Trophoblast cell (in vitro differentiated cells and primary cell): ENCODE data around the gene CLEC4M.

ENCODE experiments used
- DNase-seq, 2 donors: peaks; one replicate each; pipeline ENCODE4 v3.0.0-alpha.2; 2016
- H2AFZ ChIP-seq: 2 replicates; pipeline ENCODE4 v1.6.1; 2013; ENCODE audit warnings: low read length, moderate library complexity, mild to moderate bottlenecking; ENCODE audit not compliant: insufficient read depth, poor library complexity
- H2AK5ac ChIP-seq: 2 replicates; pipeline ENCODE4 v1.6.1; 2013; ENCODE audit warnings: mild to moderate bottlenecking, low read length
- H2BK120ac ChIP-seq: 2 replicates; pipeline ENCODE4 v1.6.1; 2013; ENCODE audit warnings: low read length, mild to moderate bottlenecking, moderate library complexity; ENCODE audit not compliant: insufficient read depth, poor library complexity
- H2BK12ac ChIP-seq: 2 replicates; pipeline ENCODE4 v1.6.1; 2013; ENCODE audit warnings: mild to moderate bottlenecking, low read length, moderate library complexity
- H2BK5ac ChIP-seq: 2 replicates; pipeline ENCODE4 v1.6.1; 2013; ENCODE audit warnings: low read length, low read depth, moderate library complexity, mild to moderate bottlenecking; ENCODE audit not compliant: poor library complexity
- H3K14ac ChIP-seq: 2 replicates; pipeline ENCODE4 v1.6.1; 2013; ENCODE audit warnings: mild to moderate bottlenecking, low read length
- H3K18ac ChIP-seq: 2 replicates; pipeline ENCODE4 v1.6.1; 2013; ENCODE audit warnings: mild to moderate bottlenecking, low read length
- H3K23ac ChIP-seq: 2 replicates; pipeline ENCODE4 v1.6.1; 2013; ENCODE audit warnings: low read length
- H3K27ac ChIP-seq: 2 replicates; pipeline ENCODE4 v1.5.1; 2013; ENCODE audit warnings: low read depth, mild to moderate bottlenecking, inconsistent platforms, low read length, moderate library complexity
- H3K27me3 ChIP-seq: 2 replicates; pipeline ENCODE4 v1.6.1; 2013; ENCODE audit warnings: inconsistent platforms, mild to moderate bottlenecking, low read length, moderate library complexity; ENCODE audit not compliant: insufficient read depth
- H3K36me3 ChIP-seq, 2 experiments: 1 replicate in 1 of 2; 2 replicates in 1 of 2; pipeline ENCODE4 v1.6.1; 2013; ENCODE audit warnings: low read length in 2 of 2, mild to moderate bottlenecking in 2 of 2, moderate library complexity in 1 of 2; ENCODE audit not compliant: insufficient read depth in 2 of 2, control insufficient read depth in 1 of 2
- H3K4ac ChIP-seq: 2 replicates; pipeline ENCODE4 v1.6.1; 2013; ENCODE audit warnings: low read depth, mild to moderate bottlenecking, low read length, moderate library complexity
- H3K4me1 ChIP-seq, 2 experiments: 1 replicate in 1 of 2; 2 replicates in 1 of 2; pipeline ENCODE4 v1.6.1; 2013; ENCODE audit warnings: low read length in 2 of 2, mild to moderate bottlenecking in 2 of 2, moderate library complexity in 1 of 2; ENCODE audit not compliant: insufficient read depth in 2 of 2, control insufficient read depth in 1 of 2
- H3K4me2 ChIP-seq: 2 replicates; pipeline ENCODE4 v1.6.1; 2013; ENCODE audit warnings: inconsistent platforms, mild to moderate bottlenecking, low read length, moderate library complexity
- H3K4me3 ChIP-seq: 2 replicates; pipeline ENCODE4 v1.5.1; 2013; ENCODE audit warnings: mild to moderate bottlenecking, low read depth, low read length, inconsistent platforms
- H3K79me1 ChIP-seq: one replicate; pipeline ENCODE4 v1.6.1; 2013; ENCODE audit warnings: low read length
- H3K79me2 ChIP-seq: 2 replicates; pipeline ENCODE4 v1.6.1; 2013; ENCODE audit warnings: low read length, mild to moderate bottlenecking; ENCODE audit not compliant: control insufficient read depth, insufficient read depth, poor library complexity
- H3K9ac ChIP-seq: 2 replicates; pipeline ENCODE4 v1.6.1; 2013; ENCODE audit warnings: mild to moderate bottlenecking, low read length
- H3K9me3 ChIP-seq: 2 replicates; pipeline ENCODE4 v1.6.1; 2013; ENCODE audit warnings: low read depth, mild to moderate bottlenecking, control low read depth, inconsistent platforms, low read length; ENCODE audit not compliant: insufficient read depth
- H4K12ac ChIP-seq: 2 replicates; pipeline ENCODE4 v1.6.1; 2013; ENCODE audit warnings: low read depth, mild to moderate bottlenecking, low read length, moderate library complexity
- H4K8ac ChIP-seq: 2 replicates; pipeline ENCODE4 v1.6.1; 2013; ENCODE audit warnings: low read depth, mild to moderate bottlenecking, low read length, moderate library complexity
- H4K91ac ChIP-seq: one replicate; pipeline ENCODE4 v1.6.1; 2013; ENCODE audit warnings: low read depth, mild to moderate bottlenecking, low read length, moderate library complexity
- WGBS: extraction: QIAGEN DNeasy Blood & Tissue Kit; methylation state at CpG from one replicate; pipeline ENCODE4 v1.1.7; 2013; ENCODE audit warnings: missing lambda C conversion rate; ENCODE audit not compliant: insufficient read length, insufficient coverage; ENCODE audit errors: extremely low coverage; 5-methylcytosine and 5-hydroxymethylcytosine counted together

CLEC4M gene

DNA sequence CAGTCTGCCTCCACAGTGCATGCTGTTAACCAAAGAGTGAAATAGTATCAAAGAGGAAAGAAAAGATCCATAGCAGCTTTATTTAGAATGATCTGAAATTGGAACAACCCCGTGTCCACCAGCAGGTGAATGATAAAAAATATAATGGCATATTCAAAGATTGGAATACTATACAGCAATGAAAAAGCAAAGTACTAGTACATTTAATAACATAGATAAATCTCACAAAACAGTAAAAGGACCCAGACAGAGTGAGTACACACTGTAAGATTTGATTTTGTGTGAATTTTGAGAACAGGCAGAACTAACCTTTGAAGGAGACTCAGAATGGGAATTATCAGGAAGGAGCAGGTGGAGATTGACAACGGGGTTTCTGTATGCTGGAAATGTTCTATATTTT is 14.9 kb upstream of the CLEC4M start:
- H3K18ac ChIP-seq = no peak overlapping the region
- H4K12ac ChIP-seq = no peak overlapping the region
- H3K4me3 ChIP-seq = no peak overlapping the region
- H3K4me1 ChIP-seq = no peaks in the 10 kb centered on the region
- H3K79me1 ChIP-seq = no peaks in the 10 kb centered on the region
- no peak overlapping the region for H2BK5ac ChIP-seq
- H2AFZ ChIP-seq = no peak overlapping the region
- no peak overlapping the region for H4K91ac ChIP-seq
- DNase-seq = no peak
- no peak overlapping the region for H3K4ac ChIP-seq
- WGBS = no CpG with 5 or more reads among the region's 2 CpGs
- no peak overlapping the region for H2AK5ac ChIP-seq
- no peaks in the 10 kb centered on the region for H3K36me3 ChIP-seq
- no peak overlapping the region for H2BK120ac ChIP-seq
- no peak overlapping the region for H3K4me2 ChIP-seq
- no peaks in the 10 kb centered on the region for H3K27me3 ChIP-seq
- H4K8ac ChIP-seq = no peak overlapping the region
- no peak overlapping the region for H3K14ac ChIP-seq
- no peak overlapping the region for H3K27ac ChIP-seq
- no peaks in the 10 kb centered on the region for H3K9me3 ChIP-seq
- H3K23ac ChIP-seq = no peak overlapping the region
- H3K9ac ChIP-seq = no peak overlapping the region
- no peaks in the 10 kb centered on the region for H3K79me2 ChIP-seq
- H2BK12ac ChIP-seq = no peak overlapping the region

DNA sequence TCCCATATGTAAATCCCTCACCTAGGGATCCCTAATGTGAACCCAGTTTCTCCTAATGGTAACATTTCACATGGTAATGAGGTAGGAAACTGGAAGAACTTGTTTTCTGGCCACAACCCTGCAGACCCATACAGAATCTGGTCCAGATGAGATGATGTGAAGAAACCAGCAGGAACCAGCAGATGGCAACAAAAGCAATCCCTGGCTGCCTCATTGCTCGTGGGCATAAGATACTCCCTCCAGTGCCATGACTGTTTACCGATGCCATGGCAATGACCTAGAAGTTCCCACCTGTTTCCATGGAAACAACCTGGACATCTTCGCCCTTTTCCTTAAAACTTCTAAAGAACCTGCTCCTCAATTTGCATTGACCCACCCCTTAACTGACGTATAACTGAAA is 14.3 kb upstream of the CLEC4M start:
- no peak overlapping the region for H4K8ac ChIP-seq
- no peak overlapping the region for H3K4me3 ChIP-seq
- no peaks in the 10 kb centered on the region for H3K4me1 ChIP-seq
- H2AFZ ChIP-seq = no peak overlapping the region
- H4K91ac ChIP-seq = no peak overlapping the region
- no peak overlapping the region for H3K9ac ChIP-seq
- H2BK120ac ChIP-seq = no peak overlapping the region
- no peak overlapping the region for H3K4me2 ChIP-seq
- no peak overlapping the region for H3K18ac ChIP-seq
- no peak overlapping the region for H2AK5ac ChIP-seq
- no peaks in the 10 kb centered on the region for H3K27me3 ChIP-seq
- no peak overlapping the region for H3K23ac ChIP-seq
- no peak overlapping the region for H3K4ac ChIP-seq
- no CpG with 5 or more reads among the region's 4 CpGs for WGBS
- no peak overlapping the region for H3K27ac ChIP-seq
- H3K14ac ChIP-seq = no peak overlapping the region
- H2BK5ac ChIP-seq = no peak overlapping the region
- H2BK12ac ChIP-seq = no peak overlapping the region
- no peak overlapping the region for H4K12ac ChIP-seq
- H3K79me2 ChIP-seq = no peaks in the 10 kb centered on the region
- H3K79me1 ChIP-seq = no peaks in the 10 kb centered on the region
- DNase-seq = peak; percentile 71 to 86
- no peaks in the 10 kb centered on the region for H3K36me3 ChIP-seq
- H3K9me3 ChIP-seq = no peaks in the 10 kb centered on the region

DNA sequence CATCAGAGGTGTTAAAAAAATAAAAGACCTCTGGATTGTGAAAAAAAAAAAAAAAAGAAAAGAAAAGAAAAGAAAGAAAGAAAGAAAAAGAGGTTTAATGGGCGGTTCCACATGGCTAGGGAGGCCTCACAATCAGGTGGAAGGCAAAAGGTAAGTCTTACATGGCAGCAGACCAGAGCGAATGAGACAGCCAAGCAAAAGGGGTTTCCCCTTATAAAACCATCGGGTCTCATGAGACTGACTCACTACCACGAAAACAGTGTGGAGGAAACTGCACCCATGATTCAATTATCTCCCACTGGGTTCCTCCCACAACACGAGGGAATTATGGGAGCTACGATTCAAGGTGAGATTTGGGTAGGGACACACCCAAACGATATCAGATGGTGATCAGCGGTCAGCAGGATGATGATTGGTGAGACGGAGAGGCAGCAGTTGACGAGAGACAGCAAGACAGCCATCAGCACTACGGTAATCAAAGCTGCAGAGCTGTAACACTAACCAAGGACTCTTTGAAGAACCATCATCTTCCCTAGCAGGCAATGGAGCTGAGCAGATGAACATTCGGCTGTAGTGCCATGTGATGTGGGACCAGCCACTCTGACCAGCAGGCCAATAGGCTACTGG is 11.8 kb upstream of the CLEC4M start:
- no peaks in the 10 kb centered on the region for H3K4me1 ChIP-seq
- no peaks in the 10 kb centered on the region for H3K9me3 ChIP-seq
- no peak overlapping the region for H3K27ac ChIP-seq
- H3K14ac ChIP-seq = no peak overlapping the region
- DNase-seq = peak in 1 of 2 donors; percentile 18
- no peak overlapping the region for H4K91ac ChIP-seq
- no peaks in the 10 kb centered on the region for H3K79me1 ChIP-seq
- H4K12ac ChIP-seq = no peak overlapping the region
- H2BK5ac ChIP-seq = no peak overlapping the region
- H3K4me3 ChIP-seq = peak overlapping the region; percentile 52
- no peaks in the 10 kb centered on the region for H3K27me3 ChIP-seq
- H3K36me3 ChIP-seq = no peaks in the 10 kb centered on the region
- no peak overlapping the region for H3K9ac ChIP-seq
- no peak overlapping the region for H2BK12ac ChIP-seq
- H3K79me2 ChIP-seq = no peaks in the 10 kb centered on the region
- H3K4ac ChIP-seq = no peak overlapping the region
- no peak overlapping the region for H2BK120ac ChIP-seq
- H2AK5ac ChIP-seq = no peak overlapping the region
- H3K4me2 ChIP-seq = no peak overlapping the region
- H3K23ac ChIP-seq = no peak overlapping the region
- no CpG with 5 or more reads among the region's 12 CpGs for WGBS
- no peak overlapping the region for H4K8ac ChIP-seq
- no peak overlapping the region for H2AFZ ChIP-seq
- H3K18ac ChIP-seq = no peak overlapping the region

DNA sequence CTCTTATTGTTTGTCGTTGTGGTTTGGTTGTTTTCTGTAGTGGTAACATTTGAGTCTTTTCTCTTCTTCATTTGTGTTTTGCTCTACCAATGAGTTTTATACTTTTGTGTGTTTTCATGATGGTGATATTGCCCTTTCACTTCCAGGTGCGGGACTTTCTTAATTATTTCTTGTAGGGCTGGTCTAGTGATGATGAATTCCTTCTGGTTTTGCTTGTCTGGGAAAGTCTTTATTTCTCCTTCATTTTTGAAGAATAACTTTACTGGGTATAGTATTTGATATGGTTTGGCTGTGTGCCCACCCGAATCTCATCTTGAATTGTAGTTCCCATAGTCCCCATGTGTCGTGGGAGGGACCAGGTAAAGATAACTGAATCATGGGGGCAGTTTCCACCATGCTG is 6.8 kb upstream of the CLEC4M start:
- no peak overlapping the region for H4K12ac ChIP-seq

More for the DNA sequence above, 6.8 kb upstream of the CLEC4M start:
- H3K18ac ChIP-seq = no peak overlapping the region
- H3K36me3 ChIP-seq = no peaks in the 10 kb centered on the region
- H3K14ac ChIP-seq = no peak overlapping the region
- no peaks in the 10 kb centered on the region for H3K27me3 ChIP-seq
- H3K4ac ChIP-seq = no peak overlapping the region
- H3K79me2 ChIP-seq = no peaks in the 10 kb centered on the region
- no peak overlapping the region for H4K8ac ChIP-seq
- H3K4me2 ChIP-seq = no peak overlapping the region
- WGBS = no CpG with 5 or more reads among the region's 4 CpGs
- no peak overlapping the region for H2AFZ ChIP-seq
- no peak for DNase-seq
- peaks cover 16% of the 10 kb centered on the region for H3K9me3 ChIP-seq
- no peak overlapping the region for H4K91ac ChIP-seq
- no peak overlapping the region for H3K4me3 ChIP-seq
- H3K79me1 ChIP-seq = no peaks in the 10 kb centered on the region
- H3K9ac ChIP-seq = no peak overlapping the region
- no peak overlapping the region for H2BK12ac ChIP-seq
- H2BK120ac ChIP-seq = no peak overlapping the region
- H2BK5ac ChIP-seq = no peak overlapping the region
- H3K4me1 ChIP-seq = no peaks in the 10 kb centered on the region
- H2AK5ac ChIP-seq = no peak overlapping the region
- H3K23ac ChIP-seq = no peak overlapping the region
- no peak overlapping the region for H3K27ac ChIP-seq
